Esophagus squamous epithelium (tissue), 5 donors: ENCODE measurements around the gene BMX. TPM values are rescaled to one million over a fixed set of nuclear protein-coding genes. Genes with fewer than 3 reads are reported as not detected.

Experiments
- DNase-seq: peaks from one replicate; lab custom pipeline; 2025; lab: John Stamatoyannopoulos, UW
- H3K27ac ChIP-seq, 4 donors: fragments of 200-600 bp; sonication (generic); one replicate each; pipeline ENCODE4 v1.5.1; 2016 to 2019; ENCODE audit warnings: mild to moderate bottlenecking in 1 of 4
- H3K27me3 ChIP-seq, 4 donors: fragments of 200-600 bp; sonication (generic); 1 replicate in 3 of 4; 2 replicates in 1 of 4; pipeline versions ENCODE4 v1.5.1 to v1.6.0; 2017 to 2021; ENCODE audit warnings: antibody characterized with exemption in 1 of 4
- H3K36me3 ChIP-seq, 3 donors: fragments of 200-600 bp; sonication (generic); one replicate each; pipeline ENCODE4 v1.5.1; 2016 to 2019
- H3K4me1 ChIP-seq, 3 donors: fragments of 200-600 bp; sonication (generic); one replicate each; pipeline ENCODE4 v1.5.1; 2017 to 2019
- H3K4me3 ChIP-seq, 4 donors: fragments of 200-600 bp; sonication (generic); 1 replicate in 3 of 4; 2 replicates in 1 of 4; pipeline ENCODE4 v1.5.1; 2016 to 2019; ENCODE audit warnings: mild to moderate bottlenecking in 2 of 4, moderate library complexity in 1 of 4
- H3K9me3 ChIP-seq, 3 donors: fragments of 200-600 bp; sonication (generic); one replicate each; pipeline ENCODE4 v1.5.1; 2016 to 2019
- POLR2A ChIP-seq, 4 donors: fragments of 450-650 bp; IDR thresholded peaks; one replicate each; pipeline ENCODE4 v1.6.1; 2017; ENCODE audit warnings: antibody characterized with exemption in 4 of 4, mild to moderate bottlenecking in 4 of 4, moderate library complexity in 3 of 4
- WGBS, 2 donors: methylation state at CpG; one replicate each; pipeline ENCODE4 v1.1.5; 2018; 5-methylcytosine and 5-hydroxymethylcytosine counted together
- intact Hi-C: fragments of 100-400 bp; cut with DNase I; formaldehyde crosslinking; loops from one replicate; pipeline ENCODE4 v1.15.0; 2022
- total RNA-seq, 4 donors: library from RNA; depleted of rRNA; stranded (reverse); fragments of >200 nt; gene quantifications; one replicate each; pipeline ENCODE4 v1.1.0, GENCODE V29; 2016
- TF ChIP-seq, protein P1 (sequence below), 6 experiments: fragments of 450-650 bp in 4 of 6; fragments of 200-600 bp in 2 of 6; sonication (generic) in 2 of 6; IDR thresholded peaks; one replicate each; pipeline ENCODE4 v1.5.1; 2016 to 2019; ENCODE audit warnings: antibody characterized with exemption in 6 of 6, mild to moderate bottlenecking in 4 of 6, moderate library complexity in 4 of 6
- donor health status: DM: yes; HTN: yes; CAD: no.

BMX gene
- total RNA-seq, 4 donors from 2014 or later = 0.79 to 2.5 (median 1.2) TPM; not detected in 1

DNA sequence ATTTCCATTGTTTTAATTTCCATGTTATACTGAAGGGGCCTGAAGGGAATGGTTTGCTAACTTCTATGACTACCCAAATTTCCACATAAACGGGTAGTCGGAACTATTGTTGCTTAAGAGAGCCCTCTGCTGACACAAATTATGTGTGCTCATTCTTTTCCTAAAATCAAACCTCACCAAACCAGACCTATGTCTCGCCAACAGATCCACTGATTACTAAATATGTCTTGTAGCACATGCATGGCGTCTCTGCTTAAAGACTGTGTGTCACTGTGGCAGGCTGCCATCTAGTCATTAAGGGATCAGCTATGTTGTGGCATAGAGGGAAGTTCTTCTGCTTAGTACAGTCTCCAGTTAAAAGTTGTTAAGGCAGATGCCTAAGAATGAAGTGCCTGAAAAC is 32.6 kb upstream of the BMX start:
- intact Hi-C loops = loop anchor here (5.0 kb wide), 1 partner anchor 121 kb away; no protein-coding TSS in a partner anchor
- TF ChIP-seq POLR2A (IDR thresholded peaks at IDR 0.05) = no peak
- TF ChIP-seq, protein P1, sequence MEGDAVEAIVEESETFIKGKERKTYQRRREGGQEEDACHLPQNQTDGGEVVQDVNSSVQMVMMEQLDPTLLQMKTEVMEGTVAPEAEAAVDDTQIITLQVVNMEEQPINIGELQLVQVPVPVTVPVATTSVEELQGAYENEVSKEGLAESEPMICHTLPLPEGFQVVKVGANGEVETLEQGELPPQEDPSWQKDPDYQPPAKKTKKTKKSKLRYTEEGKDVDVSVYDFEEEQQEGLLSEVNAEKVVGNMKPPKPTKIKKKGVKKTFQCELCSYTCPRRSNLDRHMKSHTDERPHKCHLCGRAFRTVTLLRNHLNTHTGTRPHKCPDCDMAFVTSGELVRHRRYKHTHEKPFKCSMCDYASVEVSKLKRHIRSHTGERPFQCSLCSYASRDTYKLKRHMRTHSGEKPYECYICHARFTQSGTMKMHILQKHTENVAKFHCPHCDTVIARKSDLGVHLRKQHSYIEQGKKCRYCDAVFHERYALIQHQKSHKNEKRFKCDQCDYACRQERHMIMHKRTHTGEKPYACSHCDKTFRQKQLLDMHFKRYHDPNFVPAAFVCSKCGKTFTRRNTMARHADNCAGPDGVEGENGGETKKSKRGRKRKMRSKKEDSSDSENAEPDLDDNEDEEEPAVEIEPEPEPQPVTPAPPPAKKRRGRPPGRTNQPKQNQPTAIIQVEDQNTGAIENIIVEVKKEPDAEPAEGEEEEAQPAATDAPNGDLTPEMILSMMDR (IDR thresholded peaks at IDR 0.05) = peak in 3 of 6 experiments; percentile 16 to 49 (median 23)
- no peak for DNase-seq

DNA sequence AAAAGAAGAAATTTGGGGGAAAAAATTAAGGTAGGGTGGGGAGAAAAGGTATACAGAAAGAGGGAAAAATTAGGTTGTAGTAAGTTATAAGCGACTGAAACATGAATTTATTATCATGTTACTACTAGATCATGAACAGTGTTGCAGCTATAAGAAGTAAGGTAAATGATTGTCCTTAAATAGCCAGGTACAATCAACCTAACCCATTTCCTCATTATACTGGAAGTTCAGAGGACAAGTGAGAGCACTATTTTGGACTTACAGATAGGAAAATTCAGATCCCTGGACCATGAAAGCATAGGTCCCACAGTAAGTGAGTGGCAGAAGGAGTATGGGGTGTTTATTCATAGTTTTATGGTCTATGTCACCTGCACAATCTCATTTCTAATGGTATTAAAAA is 31.0 kb upstream of the BMX start:
- WGBS, 2 donors = 78 to 92% methylated on average over 1 of the region's 1 CpG

More for the DNA sequence above, 32.6 kb upstream of the BMX start:
- H3K4me3 ChIP-seq = no peak overlapping the region
- H3K27me3 ChIP-seq = no peaks in the 10 kb centered on the region
- no peaks in the 10 kb centered on the region for H3K9me3 ChIP-seq
- peak overlapping the region in 2 of 4 donors; percentile 36 to 45 for H3K27ac ChIP-seq
- H3K4me1 ChIP-seq = peaks cover 0 to 15% (median 0%) of the 10 kb centered on the region in 3 donors
- H3K36me3 ChIP-seq = no peaks in the 10 kb centered on the region
- 6 to 24% methylated on average over 3 to 4 of the region's 4 CpGs for WGBS, 2 donors

DNA sequence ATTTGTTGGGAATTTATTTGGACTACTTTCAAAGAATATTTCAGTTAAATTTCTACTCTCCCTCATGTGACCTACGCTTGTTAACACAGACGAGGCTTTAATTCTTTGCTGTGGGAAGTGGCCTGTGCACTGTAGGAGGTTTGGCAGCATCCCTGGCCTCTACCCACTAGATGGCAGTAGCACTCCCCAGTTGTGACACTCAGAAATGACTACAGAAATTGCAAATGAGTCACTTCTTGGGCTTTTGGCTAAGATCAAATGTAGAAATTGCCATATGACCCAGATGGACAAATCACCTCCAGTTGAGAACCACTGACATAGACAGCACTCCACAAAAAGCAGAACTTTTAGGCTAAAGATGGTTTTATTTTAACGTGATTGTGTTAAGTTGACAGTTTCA is 29.6 kb upstream of the BMX start:
- no peak for TF ChIP-seq POLR2A (IDR thresholded peaks at IDR 0.05)
- TF ChIP-seq, protein P1 (IDR thresholded peaks at IDR 0.05) = peak; percentile 29 to 79 (median 73)
- intact Hi-C loops = no loop called here
- H3K27me3 ChIP-seq = no peaks in the 10 kb centered on the region

More for the DNA sequence above, 31.0 kb upstream of the BMX start:
- intact Hi-C loops = loop anchor here (5.0 kb wide), 1 partner anchor 122 kb away; no protein-coding TSS in a partner anchor
- Histone ChIP-seq H3K4me1 (peaks cover 0 to 23% (median 0%) of the 10 kb centered on the region in 3 donors), H3K27ac (peak overlapping the region in 1 of 4 donors; percentile 45), H3K36me3 (no peaks in the 10 kb centered on the region), H3K27me3 (no peaks in the 10 kb centered on the region), H3K4me3 (no peak overlapping the region), H3K9me3 (no peaks in the 10 kb centered on the region)
- DNase-seq = no peak
- TF ChIP-seq, protein P1 (IDR thresholded peaks at IDR 0.05) = no peak
- no peak for TF ChIP-seq POLR2A (IDR thresholded peaks at IDR 0.05)

DNA sequence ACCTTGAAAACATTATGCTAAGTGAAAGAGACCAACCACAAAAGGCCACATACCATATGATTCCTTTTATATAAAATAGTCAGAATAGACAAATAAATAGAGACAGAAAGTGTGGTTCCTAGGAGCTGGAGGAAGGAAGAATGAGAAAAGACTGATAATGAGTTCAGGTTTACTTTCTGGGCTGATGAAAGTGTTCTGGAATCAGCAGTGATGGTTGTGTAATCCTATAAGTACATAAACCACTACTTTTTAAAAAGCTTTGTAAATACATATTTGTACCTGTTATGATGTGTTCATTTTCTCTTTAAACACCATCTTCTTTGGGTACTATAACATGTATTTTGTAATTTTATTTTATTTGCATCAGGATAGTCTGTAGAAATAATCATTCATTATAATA is 28.1 kb upstream of the BMX start:
- H3K4me1 ChIP-seq = peaks cover 0 to 34% (median 0%) of the 10 kb centered on the region in 3 donors
- no peaks in the 10 kb centered on the region for H3K27me3 ChIP-seq
- no peak overlapping the region for H3K4me3 ChIP-seq
- H3K9me3 ChIP-seq = no peaks in the 10 kb centered on the region
- no peak overlapping the region for H3K27ac ChIP-seq
- TF ChIP-seq, protein P1 (IDR thresholded peaks at IDR 0.05) = no peak
- TF ChIP-seq POLR2A (IDR thresholded peaks at IDR 0.05) = no peak
- intact Hi-C loops = no loop called here
- H3K36me3 ChIP-seq = no peaks in the 10 kb centered on the region
- no peak for DNase-seq

More for the DNA sequence above, 29.6 kb upstream of the BMX start:
- H3K4me1 ChIP-seq = peaks cover 0 to 33% (median 0%) of the 10 kb centered on the region in 3 donors
- DNase-seq = no peak
- no peaks in the 10 kb centered on the region for H3K9me3 ChIP-seq
- no peaks in the 10 kb centered on the region for H3K36me3 ChIP-seq
- H3K4me3 ChIP-seq = no peak overlapping the region
- 13 to 18% methylated on average over 3 of the region's 3 CpGs for WGBS, 2 donors
- H3K27ac ChIP-seq = peak overlapping the region in 2 of 4 donors; percentile 42 to 48

DNA sequence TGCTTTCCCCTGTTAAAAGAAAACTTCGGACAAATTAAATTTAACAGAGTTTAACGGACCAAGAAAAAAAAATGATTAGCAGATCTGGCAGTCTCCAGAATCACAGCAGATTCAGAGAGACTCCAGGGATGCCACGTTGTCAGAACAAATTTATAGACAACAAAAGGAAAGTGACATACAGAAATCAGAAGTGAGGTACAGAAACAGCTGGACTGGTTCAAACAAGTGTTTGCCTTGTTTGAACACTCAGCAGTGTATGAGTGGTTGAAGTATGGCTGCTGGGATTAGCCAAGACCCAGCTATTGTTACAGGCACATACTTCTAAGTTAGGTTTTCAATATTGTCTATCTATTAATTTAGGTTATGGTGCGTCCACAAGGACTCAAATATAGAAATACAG is 26.6 kb upstream of the BMX start:
- Histone ChIP-seq H3K27ac (peak overlapping the region; percentile 69 to 81 (median 80)), H3K36me3 (peaks cover 0 to 11% (median 0%) of the 10 kb centered on the region in 3 donors), H3K4me1 (peaks cover 0 to 26% (median 0%) of the 10 kb centered on the region in 3 donors), H3K9me3 (no peaks in the 10 kb centered on the region), H3K27me3 (no peaks in the 10 kb centered on the region), H3K4me3 (no peak overlapping the region)
- no peak for DNase-seq
- 59 to 76% methylated on average over 4 of the region's 4 CpGs for WGBS, 2 donors
- TF ChIP-seq POLR2A (IDR thresholded peaks at IDR 0.05) = no peak
- TF ChIP-seq, protein P1 (IDR thresholded peaks at IDR 0.05) = no peak
- intact Hi-C loops = no loop called here
